NCI-H2107 treated with DMSO at 0.1 percent for 48 hours (cell line): ENCODE results near the gene PHF21A.
"Not testable (repeated sequence)": the region's sequence is repeated elsewhere in the genome, so short reads cannot be mapped to it uniquely, and the experiment has no call there.

ENCODE experiments used
- DNase-seq: peaks from one replicate; lab custom pipeline; 2025; ENCODE audit not compliant: unreplicated experiment; lab: John Stamatoyannopoulos, UW

PHF21A gene

GRCh38 chr11:46120346-46121300 is 631 bp downstream of the PHF21A start:
- DNase-seq: peak; percentile 53

DNA sequence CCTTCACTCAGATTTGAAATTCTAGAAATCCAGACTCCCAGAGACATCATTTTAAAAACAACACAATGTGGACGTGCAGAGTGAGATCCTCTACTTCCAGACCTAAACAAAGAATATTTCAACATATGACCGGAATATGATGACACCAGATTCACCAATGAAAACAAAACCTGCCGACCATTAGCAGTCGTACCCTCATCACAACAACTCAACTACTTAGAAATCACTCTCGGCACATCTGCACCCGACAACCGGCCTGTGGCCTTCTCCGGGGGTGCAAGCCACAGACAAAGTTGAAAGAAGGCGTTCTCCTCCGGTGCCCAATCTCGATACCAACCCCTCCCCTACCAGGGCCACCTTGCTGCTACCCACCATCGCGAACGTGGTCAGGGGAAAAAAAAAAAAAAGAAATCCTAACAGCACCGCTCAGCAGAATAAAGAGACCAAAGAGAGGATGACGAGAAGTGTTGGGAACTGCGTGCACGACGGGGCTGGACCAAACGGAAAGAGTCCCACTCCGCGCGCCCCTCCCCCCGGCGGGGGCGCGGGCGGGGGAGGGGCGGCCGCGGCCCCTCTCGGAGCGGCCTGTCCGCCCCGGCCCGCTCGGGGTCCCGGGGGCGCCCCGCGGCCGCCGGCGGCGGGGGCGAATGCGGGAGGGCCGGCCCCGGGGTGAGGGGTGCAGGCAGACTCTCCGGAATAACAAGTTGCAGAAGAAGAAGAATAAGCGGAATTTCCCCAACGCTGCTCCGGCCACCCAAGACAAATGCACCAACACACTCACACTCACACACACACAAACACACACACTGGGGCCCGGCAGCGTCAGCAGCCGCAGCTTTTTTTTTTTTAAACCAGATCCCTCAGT is 1.7 kb downstream of the PHF21A start:
- DNase-seq: peak; percentile 31

GRCh38 chr11:46118702-46119351 is 2.4 kb downstream of the PHF21A start:
- no peak for DNase-seq

GRCh38 chr11:46117842-46118241 is 3.4 kb downstream of the PHF21A start:
- no peak for DNase-seq

- DNase-seq: not testable (repeated sequence)
Observed at GRCh38 chr11:46116712-46117037, 4.6 kb downstream of the PHF21A start.

GRCh38 chr11:46116007-46116711 is 5.1 kb downstream of the PHF21A start:
- DNase-seq: no peak

GRCh38 chr11:46114961-46115360 is 6.3 kb downstream of the PHF21A start:
- DNase-seq: no peak

GRCh38 chr11:46114378-46114777 is 6.9 kb downstream of the PHF21A start:
- DNase-seq: no peak

DNA sequence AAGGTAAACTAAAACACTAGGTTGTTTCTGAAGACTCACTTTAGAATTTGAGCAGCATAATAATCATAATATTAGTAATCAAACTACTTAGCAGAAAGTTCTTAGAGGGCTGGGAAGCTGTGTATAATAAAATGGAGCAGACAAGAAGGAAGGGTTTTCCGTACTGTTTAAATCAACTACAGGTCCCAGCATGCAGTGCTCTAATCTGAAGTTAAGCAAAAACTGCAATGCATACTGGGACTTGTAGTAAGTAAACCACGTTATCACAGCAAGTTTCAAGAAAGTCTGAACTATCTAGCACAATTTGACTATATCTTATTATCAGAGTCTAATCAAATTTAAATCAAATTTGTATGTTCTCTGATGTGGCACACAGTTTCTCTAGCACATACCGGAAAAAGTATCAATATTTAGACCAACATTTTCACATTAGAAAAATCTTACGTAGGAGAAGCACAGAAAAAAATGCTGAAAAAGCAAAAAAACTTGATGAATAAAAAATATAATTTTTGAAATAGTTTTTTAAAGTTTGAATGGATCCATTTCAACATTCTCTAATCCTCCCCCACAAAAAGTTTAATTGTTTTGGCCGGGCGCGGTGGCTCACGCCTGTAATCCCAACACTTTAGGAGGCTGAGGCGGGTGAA is 8.2 kb downstream of the PHF21A start:
- no peak for DNase-seq

GRCh38 chr11:46108751-46109150 is 12.5 kb downstream of the PHF21A start:
- no peak for DNase-seq

DNA sequence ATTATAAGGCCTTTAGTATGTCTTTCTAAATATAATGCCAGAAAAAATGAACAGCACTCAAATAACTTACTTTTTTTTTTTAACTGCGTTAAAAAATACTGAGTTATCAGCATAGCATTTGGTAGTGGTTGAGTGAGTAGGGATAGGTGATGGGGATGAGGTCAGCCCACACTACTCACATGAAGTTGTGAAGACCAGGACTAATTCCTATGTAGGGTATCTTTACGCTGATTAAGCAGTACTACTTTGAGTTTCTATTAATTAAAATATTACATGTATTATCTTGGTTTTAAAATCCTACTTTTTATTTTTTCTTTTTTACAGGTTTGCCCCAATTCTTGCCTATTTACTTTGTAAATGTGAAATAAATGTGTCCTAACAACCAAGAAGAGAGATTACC is 13.5 kb downstream of the PHF21A start:
- DNase-seq: no peak

DNA sequence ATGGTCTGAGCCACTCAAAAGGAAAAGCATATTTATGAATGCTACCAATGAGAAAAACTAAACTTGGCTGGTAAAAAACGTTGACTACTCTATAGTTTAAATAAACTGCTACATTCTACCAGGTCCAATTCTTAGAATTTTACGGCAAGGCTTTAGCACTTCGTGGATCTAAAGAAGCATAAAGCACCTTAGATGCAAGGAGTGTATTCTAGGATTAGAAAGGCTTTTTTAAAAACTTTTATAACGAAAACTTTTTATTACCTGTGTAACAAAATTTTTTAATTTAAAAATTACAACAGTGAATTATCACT is 13.9 kb downstream of the PHF21A start:
- no peak for DNase-seq

DNA sequence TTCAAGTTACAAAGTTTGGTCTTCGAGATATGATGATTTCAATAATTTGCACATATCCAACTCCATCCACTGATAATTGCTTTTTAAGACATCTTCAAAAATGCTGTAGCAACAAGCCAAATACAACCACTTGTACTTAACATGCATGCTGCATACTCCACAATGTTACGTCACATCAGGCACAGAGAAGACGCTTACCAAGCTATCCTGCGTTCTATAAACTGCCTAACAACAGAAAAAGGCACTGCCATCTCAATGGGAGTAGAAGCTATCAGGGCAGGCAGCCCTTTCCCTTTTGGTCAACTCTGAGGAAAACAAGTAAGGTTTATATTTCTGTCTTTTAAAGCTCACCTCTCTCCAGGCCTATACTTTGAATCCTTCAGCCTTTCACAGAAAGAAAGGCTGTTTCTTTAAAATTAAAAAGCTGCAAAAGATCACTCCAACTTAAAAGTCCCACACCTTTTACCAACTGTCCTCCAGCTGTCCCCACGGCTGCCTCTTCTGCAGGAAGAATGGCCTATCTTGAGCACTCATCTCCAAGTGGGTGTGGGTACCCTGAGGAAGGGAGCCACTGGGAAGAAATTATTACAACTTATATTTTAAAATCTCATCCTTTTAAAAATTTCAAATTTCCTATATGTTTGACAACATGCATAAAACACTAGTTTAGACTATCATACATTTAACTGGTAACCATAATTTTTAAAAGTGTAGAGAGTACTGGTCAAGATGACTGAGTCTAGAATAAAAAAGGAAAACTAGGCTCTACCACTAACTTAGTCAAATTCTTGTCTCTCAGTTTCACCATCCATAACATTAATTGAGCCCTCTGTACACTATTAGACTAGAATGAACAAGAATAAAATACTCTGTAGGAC is 14.5 kb downstream of the PHF21A start:
- no peak for DNase-seq

GRCh38 chr11:46105926-46106325 is 15.3 kb downstream of the PHF21A start:
- DNase-seq: no peak

DNA sequence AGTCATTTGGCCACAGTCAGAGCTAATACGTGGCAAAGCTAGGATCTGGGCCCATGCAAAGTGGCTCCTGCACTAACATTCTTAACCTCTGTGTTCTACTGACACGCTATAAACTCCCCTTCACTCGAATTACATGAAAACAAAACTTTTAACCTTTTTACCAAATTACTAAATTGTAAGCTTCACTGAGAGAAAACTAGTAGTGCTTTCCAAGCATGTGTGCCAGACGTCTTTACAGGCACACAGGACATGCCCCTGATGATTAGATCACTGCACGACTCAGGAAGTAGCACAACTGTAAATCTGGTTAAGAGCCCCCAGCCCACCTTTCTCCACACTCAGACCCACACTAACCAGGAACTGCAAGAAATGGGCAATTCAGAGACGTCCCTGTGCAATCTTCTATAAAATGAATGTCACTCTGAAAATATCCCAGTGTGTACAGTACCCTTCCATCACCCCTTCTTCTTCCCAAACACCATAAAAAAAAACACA is 16.1 kb downstream of the PHF21A start:
- no peak for DNase-seq

- no peak for DNase-seq
Observed at GRCh38 chr11:46102843-46103242, 18.4 kb downstream of the PHF21A start.

DNA sequence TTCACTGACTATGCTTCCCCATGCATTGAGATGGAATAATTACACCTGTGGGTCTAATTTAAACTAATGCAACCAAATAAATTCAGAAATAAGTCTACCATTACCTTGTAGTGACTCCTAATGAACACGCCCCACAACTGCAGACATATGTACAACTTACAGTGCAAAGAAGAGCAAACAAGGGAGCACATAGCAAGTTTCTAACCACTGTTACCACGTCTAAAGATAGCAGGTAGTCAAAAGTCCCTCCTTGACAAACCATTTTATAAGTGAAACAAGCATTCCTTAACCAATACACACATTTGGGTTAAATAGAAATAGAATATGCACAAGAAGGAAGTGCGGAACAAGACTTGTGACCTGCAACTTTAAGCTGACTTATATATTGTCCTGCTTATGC is 20.6 kb downstream of the PHF21A start:
- DNase-seq: no peak

DNA sequence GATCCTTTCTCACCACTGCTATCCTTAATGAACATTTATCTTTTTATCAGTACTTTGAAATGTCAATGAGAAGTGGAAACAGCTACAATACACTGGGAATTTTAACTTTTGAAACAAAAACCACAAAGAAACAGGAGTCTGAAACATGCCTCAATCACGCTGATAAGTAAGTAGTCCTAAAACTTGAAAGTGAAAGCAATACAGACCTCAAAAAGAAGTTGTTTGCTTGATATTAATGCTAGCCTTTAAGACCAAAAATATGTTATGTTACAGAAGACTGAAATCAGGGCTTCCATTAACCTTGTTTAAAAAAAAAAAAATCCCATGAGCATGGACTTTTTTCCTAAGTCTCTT is 21.3 kb downstream of the PHF21A start:
- DNase-seq: peak; percentile 19

- no peak for DNase-seq
Observed at GRCh38 chr11:46090375-46090774, 30.9 kb downstream of the PHF21A start.

GRCh38 chr11:46079662-46080061 is 41.6 kb downstream of the PHF21A start:
- no peak for DNase-seq
